GM21786 (cell line): ENCODE results near the gene EIF3C.
"Not testable (repeated sequence)": the region's sequence is repeated elsewhere in the genome, so short reads cannot be mapped to it uniquely, and the experiment has no call there.

Source experiments
- ATAC-seq: cut with Tn5 transposase; IDR thresholded peaks from one replicate; pipeline ENCODE4 v1.9.1; 2021; ENCODE audit not compliant: unreplicated experiment

The EIF3C gene

GRCh38 chr16:28746618-28747350, 35.5 kb downstream of the EIF3C start:
- ATAC-seq = not testable (repeated sequence)

GRCh38 chr16:28749997-28750465, 38.8 kb downstream of the EIF3C start:
- ATAC-seq = peak; percentile 85

GRCh38 chr16:28750469-28751067, 39.3 kb downstream of the EIF3C start:
- not testable (repeated sequence) for ATAC-seq

- not testable (repeated sequence) for ATAC-seq
Measured at GRCh38 chr16:28751487-28751886, 40.2 kb downstream of the EIF3C start, which contains the start of gene NPIPB9. TSS of gene NPIPB9 (plus strand) at chr16:28751787.

- not testable (repeated sequence) for ATAC-seq
Measured at GRCh38 chr16:28781697-28782096, 70.4 kb downstream of the EIF3C start.

- ATAC-seq = not testable (repeated sequence)
Measured at GRCh38 chr16:28782357-28782756, 71.1 kb downstream of the EIF3C start.
